Neural cell (in vitro differentiated cells): ENCODE measurements around the gene ABHD2. TPM values are rescaled to one million over a fixed set of nuclear protein-coding genes. Genes with fewer than 3 reads are reported as not detected.

ENCODE experiments used
- H2AFZ ChIP-seq: fragments of 200-600, 300-800 bp; sonication (generic), shearing (Covaris generic); 2 replicates; pipeline ENCODE4 v1.6.0; 2014; ENCODE audit warnings: low read depth, mild to moderate bottlenecking, antibody characterized with exemption, low read length, moderate library complexity
- H3F3A ChIP-seq: fragments of 200-600 bp; shearing (Covaris generic); 2 replicates; pipeline ENCODE4 v1.6.1; 2016; ENCODE audit warnings: mild to moderate bottlenecking, moderate library complexity, mixed read lengths, antibody characterized with exemption, low read length; ENCODE audit not compliant: insufficient read depth, poor library complexity, severe bottlenecking
- H3K27ac ChIP-seq: fragments of 200-600, 300-800 bp; sonication (generic), shearing (Covaris generic); 2 replicates; pipeline ENCODE4 v1.5.1; 2014; ENCODE audit warnings: mild to moderate bottlenecking, low read length, moderate library complexity
- H3K27me3 ChIP-seq: fragments of 300-800, 200-600 bp; sonication (generic), shearing (Covaris generic); 2 replicates; pipeline ENCODE4 v1.6.0; 2014; ENCODE audit warnings: mild to moderate bottlenecking, low read depth, low read length, moderate library complexity; ENCODE audit not compliant: insufficient read depth
- H3K36me3 ChIP-seq: fragments of 300-800, 200-600 bp; sonication (generic), shearing (Covaris generic); 2 replicates; pipeline ENCODE4 v1.5.1; 2014; ENCODE audit warnings: mild to moderate bottlenecking, antibody characterized with exemption, low read length, moderate library complexity; ENCODE audit not compliant: insufficient read depth
- H3K4me2 ChIP-seq: fragments of 300-800, 200-600 bp; sonication (generic), shearing (Covaris generic); 2 replicates; pipeline ENCODE4 v1.6.0; 2014; ENCODE audit warnings: mild to moderate bottlenecking, low read length
- H3K4me3 ChIP-seq: fragments of 300-800, 200-600 bp; sonication (generic), shearing (Covaris generic); 2 replicates; pipeline ENCODE4 v1.5.1; 2014; ENCODE audit warnings: mild to moderate bottlenecking, low read length, moderate library complexity
- H3K79me2 ChIP-seq: fragments of 200-600 bp; shearing (Covaris generic); replicated peaks from 2 replicates; pipeline ENCODE4 v1.6.0; 2014; ENCODE audit warnings: mild to moderate bottlenecking, low read length, moderate library complexity; ENCODE audit not compliant: insufficient read depth
- H3K9ac ChIP-seq: fragments of 300-800, 200-600 bp; sonication (generic), shearing (Covaris generic); 2 replicates; pipeline ENCODE4 v1.6.1; 2016; ENCODE audit warnings: mild to moderate bottlenecking, low read length, mixed read lengths
- H3K9me2 ChIP-seq: fragments of 200-600 bp; shearing (Covaris generic); 2 replicates; pipeline ENCODE4 v1.6.1; 2016; ENCODE audit warnings: mild to moderate bottlenecking, low read length, mixed read lengths; ENCODE audit not compliant: insufficient read depth
- H3K9me3 ChIP-seq: fragments of 200-600, 300-800 bp; sonication (generic), shearing (Covaris generic); 2 replicates; pipeline ENCODE4 v1.6.1; 2016; ENCODE audit warnings: mild to moderate bottlenecking, mixed run types, low read length, moderate library complexity, mixed read lengths
- H4K20me1 ChIP-seq: fragments of 200-600 bp; shearing (Covaris generic); 2 replicates; pipeline ENCODE4 v1.6.1; 2016; ENCODE audit warnings: mild to moderate bottlenecking, mixed run types; ENCODE audit not compliant: insufficient read depth
- EP300 ChIP-seq: fragments of 450-650 bp; conservative IDR thresholded peaks from 2 replicates; pipeline ENCODE4 v1.6.1; 2014; ENCODE audit warnings: antibody characterized with exemption, mild to moderate bottlenecking, moderate library complexity; ENCODE audit not compliant: poor library complexity, severe bottlenecking
- EZH2 ChIP-seq: fragments of 200-600, 300-800 bp; shearing (Covaris generic), sonication (generic); IDR thresholded peaks from 2 replicates; pipeline ENCODE4 v1.6.1; 2014; ENCODE audit warnings: antibody characterized with exemption, low read length, borderline replicate concordance, mild to moderate bottlenecking; ENCODE audit not compliant: insufficient read depth, poor library complexity, severe bottlenecking
- POLR2AphosphoS5 ChIP-seq: IDR thresholded peaks from 2 replicates; pipeline ENCODE4 v1.6.1; 2012
- RAD21 ChIP-seq: fragments of 450-650 bp; conservative IDR thresholded peaks from 2 replicates; pipeline ENCODE4 v1.6.1; 2014; ENCODE audit warnings: antibody characterized with exemption, mild to moderate bottlenecking, moderate library complexity
- SMC3 ChIP-seq: fragments of 450-650 bp; conservative IDR thresholded peaks from 2 replicates; pipeline ENCODE4 v1.6.1; 2014; ENCODE audit warnings: antibody characterized with exemption, mild to moderate bottlenecking, moderate library complexity; ENCODE audit not compliant: poor library complexity
- TAF1 ChIP-seq: IDR thresholded peaks from 2 replicates; pipeline ENCODE4 v1.6.1; 2012; ENCODE audit warnings: low read depth
- polyA plus RNA-seq: library from polyadenylated mRNA; depleted of rRNA; stranded (reverse); fragments of >200 nt; gene quantifications from 2 replicates; pipeline ENCODE4 v1.2.3, GENCODE V29; 2014
- TF ChIP-seq, protein P1 (sequence below): IDR thresholded peaks from 2 replicates; pipeline ENCODE4 v1.6.1; 2012; ENCODE audit warnings: borderline replicate concordance

Gene ABHD2
- polyA plus RNA-seq, 1 donor from 2014 or later = 19.0 TPM

DNA sequence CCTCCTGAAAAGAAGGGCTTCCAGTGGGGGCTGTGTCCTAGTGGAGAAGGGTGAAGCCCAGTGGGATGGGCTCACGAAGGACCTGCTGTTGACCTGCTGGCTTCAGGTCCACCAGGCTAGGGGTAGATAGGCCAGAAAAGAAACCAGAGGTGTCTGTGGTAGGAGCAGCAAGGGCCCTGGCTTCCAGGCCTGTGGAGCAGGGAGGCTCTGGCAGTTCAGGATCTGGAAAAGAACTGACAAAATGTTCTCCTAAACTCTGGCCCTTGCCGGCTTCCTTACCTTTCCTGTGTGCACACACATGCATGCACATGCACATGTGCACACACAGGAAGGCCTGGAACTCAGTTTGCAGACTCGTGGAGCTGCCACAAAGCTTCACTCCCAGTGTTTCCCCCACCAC, 49.7 kb downstream of the ABHD2 start:
- H4K20me1 ChIP-seq = no peaks in the 10 kb centered on the region
- H3K9me2 ChIP-seq = no peaks in the 10 kb centered on the region
- no peak for TF ChIP-seq RAD21
- H3K4me2 ChIP-seq = no peak overlapping the region
- no peaks in the 10 kb centered on the region for H3F3A ChIP-seq
- no peaks in the 10 kb centered on the region for H3K79me2 ChIP-seq
- no peak overlapping the region for H3K27ac ChIP-seq
- H3K9me3 ChIP-seq = no peaks in the 10 kb centered on the region
- no peak overlapping the region for H2AFZ ChIP-seq
- H3K4me3 ChIP-seq = no peak overlapping the region
- H3K27me3 ChIP-seq = no peaks in the 10 kb centered on the region
- no peaks in the 10 kb centered on the region for H3K36me3 ChIP-seq
- no peak overlapping the region for H3K9ac ChIP-seq

DNA sequence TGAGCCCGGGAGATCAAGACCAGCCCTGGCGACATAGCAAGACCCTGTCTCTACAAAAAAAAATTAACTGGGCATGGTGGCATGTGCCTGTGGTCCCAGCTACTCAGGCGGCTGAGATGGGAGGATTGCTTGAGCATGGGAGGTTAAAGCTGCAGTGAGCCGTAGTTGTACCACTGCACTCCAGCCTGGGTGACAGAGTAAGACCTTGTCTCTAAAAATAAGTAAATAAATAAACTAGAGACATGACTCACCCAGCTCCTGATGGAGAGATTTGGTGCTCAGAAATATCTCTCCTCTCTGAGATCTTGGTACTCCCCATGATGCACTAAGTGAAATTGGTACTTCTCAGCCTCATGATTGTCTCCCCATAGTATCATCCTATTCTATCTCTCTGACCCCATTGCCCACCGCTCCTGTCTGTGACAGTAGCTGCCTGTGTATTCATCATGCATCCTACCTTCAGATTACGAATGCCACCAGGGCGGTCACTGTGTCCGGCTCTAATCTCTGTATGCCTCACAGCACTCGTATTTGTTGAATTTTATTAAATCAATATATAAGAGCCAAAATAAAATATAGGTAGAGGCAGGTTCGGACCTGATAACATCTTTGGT, 50.9 kb downstream of the ABHD2 start:
- no peaks in the 10 kb centered on the region for H4K20me1 ChIP-seq
- no peaks in the 10 kb centered on the region for H3K27me3 ChIP-seq
- no peaks in the 10 kb centered on the region for H3K36me3 ChIP-seq
- H3K9ac ChIP-seq = no peak overlapping the region
- no peak overlapping the region for H3K4me3 ChIP-seq
- TF ChIP-seq SMC3 (no peak), TAF1 (no peak), RAD21 (no peak), EZH2 (no peak), POLR2AphosphoS5 (no peak), EP300 (no peak)
- TF ChIP-seq, protein P1, sequence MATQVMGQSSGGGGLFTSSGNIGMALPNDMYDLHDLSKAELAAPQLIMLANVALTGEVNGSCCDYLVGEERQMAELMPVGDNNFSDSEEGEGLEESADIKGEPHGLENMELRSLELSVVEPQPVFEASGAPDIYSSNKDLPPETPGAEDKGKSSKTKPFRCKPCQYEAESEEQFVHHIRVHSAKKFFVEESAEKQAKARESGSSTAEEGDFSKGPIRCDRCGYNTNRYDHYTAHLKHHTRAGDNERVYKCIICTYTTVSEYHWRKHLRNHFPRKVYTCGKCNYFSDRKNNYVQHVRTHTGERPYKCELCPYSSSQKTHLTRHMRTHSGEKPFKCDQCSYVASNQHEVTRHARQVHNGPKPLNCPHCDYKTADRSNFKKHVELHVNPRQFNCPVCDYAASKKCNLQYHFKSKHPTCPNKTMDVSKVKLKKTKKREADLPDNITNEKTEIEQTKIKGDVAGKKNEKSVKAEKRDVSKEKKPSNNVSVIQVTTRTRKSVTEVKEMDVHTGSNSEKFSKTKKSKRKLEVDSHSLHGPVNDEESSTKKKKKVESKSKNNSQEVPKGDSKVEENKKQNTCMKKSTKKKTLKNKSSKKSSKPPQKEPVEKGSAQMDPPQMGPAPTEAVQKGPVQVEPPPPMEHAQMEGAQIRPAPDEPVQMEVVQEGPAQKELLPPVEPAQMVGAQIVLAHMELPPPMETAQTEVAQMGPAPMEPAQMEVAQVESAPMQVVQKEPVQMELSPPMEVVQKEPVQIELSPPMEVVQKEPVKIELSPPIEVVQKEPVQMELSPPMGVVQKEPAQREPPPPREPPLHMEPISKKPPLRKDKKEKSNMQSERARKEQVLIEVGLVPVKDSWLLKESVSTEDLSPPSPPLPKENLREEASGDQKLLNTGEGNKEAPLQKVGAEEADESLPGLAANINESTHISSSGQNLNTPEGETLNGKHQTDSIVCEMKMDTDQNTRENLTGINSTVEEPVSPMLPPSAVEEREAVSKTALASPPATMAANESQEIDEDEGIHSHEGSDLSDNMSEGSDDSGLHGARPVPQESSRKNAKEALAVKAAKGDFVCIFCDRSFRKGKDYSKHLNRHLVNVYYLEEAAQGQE = no peak
- H3K9me2 ChIP-seq = no peaks in the 10 kb centered on the region
- H3F3A ChIP-seq = no peaks in the 10 kb centered on the region
- no peak overlapping the region for H2AFZ ChIP-seq
- H3K27ac ChIP-seq = no peak overlapping the region
- no peaks in the 10 kb centered on the region for H3K9me3 ChIP-seq
- H3K79me2 ChIP-seq = no peaks in the 10 kb centered on the region
- H3K4me2 ChIP-seq = no peak overlapping the region

DNA sequence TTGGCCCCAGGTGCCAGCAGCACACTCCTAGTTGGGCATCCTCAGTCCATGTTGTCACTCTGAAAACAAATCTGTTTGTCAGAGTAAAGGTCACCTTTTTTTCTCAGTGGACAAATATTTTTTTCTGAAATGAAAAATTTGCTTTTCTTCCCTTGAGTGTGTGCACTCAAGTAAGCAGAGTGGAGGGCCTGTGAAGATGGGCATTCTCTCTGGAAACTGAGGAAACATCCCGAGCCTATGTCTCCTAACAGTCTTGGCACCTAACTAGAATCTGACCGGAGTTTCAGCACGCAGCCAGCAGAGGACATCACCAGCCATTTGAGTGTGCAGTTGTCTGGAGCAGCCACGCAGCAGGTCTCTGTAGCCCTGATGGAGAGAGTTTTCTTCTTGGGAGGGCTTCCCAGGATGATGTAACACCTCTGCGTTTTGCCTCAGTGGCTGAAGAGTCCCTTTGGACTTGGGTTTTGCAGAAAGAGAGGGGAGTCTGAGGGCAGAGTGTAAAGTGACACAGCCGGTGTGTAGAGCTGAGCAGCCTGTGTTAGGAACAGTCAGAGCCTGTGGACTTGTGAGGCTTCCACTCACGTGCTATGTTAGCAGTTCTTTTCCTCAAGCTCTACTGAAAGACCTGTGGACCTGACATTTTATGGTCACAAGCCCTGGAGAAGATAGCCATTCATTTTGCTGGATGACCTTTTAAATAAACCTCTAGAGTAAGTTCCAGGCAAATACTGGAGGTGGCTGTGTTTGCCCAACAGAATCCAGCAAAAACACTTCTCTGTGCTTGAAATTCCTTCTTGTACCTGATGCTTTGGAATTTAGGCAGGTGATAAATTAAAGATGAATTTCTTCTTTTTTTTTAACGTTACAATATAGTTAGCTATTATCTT, 51.6 kb downstream of the ABHD2 start:
- Histone ChIP-seq H3K9me2 (no peaks in the 10 kb centered on the region), H4K20me1 (no peaks in the 10 kb centered on the region), H3K27me3 (no peaks in the 10 kb centered on the region), H3K4me3 (no peak overlapping the region), H3K79me2 (no peaks in the 10 kb centered on the region), H3K27ac (no peak overlapping the region), H3K9ac (no peak overlapping the region), H3K36me3 (no peaks in the 10 kb centered on the region), H3F3A (no peaks in the 10 kb centered on the region), H3K4me2 (no peak overlapping the region), H2AFZ (no peak overlapping the region), H3K9me3 (no peaks in the 10 kb centered on the region)
- TF ChIP-seq RAD21 (no peak), SMC3 (no peak)
